GM21825 (cell line): ENCODE results near the gene ZGLP1.

ENCODE experiments used
- ATAC-seq: cut with Tn5 transposase; IDR thresholded peaks from one replicate; pipeline ENCODE4 v1.9.1; 2021; ENCODE audit warnings: mild to moderate bottlenecking, moderate library complexity; ENCODE audit not compliant: unreplicated experiment

The ZGLP1 gene

DNA sequence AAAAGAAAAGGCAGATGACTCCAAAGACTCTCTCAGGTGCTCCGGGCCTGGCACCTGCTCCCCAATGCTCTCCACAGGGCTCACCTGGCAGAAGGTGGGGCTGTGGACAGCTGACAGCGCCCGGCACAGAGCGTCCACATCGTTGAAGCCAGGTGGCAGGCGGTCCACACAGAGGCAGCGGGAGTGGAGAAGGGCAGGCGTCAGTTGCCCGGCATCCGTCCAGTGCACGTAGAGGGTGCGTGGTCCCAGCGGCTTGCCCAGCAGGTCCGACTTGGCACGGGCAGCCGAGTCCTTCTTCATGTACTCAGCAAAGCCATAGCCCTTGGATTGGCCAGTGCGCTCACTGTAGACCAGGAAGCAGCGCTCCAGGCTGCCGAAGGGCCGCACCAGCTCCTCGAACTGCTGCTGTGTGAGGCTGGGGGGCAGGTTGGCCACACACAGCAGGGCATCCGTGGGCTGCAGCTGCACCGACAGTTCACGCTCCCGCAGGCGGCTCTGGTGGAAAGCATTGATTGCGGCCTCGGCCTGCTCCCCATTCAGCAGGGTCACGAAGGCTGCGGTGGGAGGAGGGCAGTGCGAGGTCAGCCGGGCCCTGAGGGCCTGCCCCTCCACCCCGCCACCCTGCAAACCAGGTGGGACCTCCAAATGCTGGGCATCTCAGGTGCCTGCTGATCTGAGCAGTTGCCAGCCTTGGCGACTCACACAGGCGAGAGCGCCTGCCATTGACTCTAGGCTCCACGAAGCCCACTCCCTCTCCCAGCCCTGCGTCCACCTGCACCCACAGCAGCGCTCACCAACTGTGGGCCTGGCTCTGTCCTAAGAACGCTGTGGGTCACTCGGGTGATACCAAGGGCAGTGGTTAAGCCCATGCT lies 19.2 kb upstream of the ZGLP1 start:
- ATAC-seq, result no peak

DNA sequence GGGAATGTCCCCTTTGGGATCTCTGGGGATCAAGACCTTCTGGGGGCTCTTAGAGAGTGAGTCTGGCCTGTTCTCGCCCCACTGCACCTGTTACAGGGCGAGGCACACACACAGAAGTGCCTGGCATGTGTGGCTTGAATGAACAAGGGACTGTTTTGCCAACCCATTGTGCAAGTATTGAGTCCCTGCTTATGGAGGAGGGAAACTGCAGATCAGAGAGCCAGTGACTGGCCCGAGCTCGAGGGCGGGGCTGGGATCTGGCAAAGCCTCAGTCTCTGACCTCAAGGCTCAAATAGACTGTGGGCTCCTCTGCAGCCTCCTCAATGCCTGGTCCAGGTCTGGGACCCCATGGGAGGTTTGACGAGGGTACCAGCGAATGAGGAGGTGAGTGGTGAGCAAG lies 18.2 kb upstream of the ZGLP1 start:
- no peak for ATAC-seq

GRCh38 chr19:10325732-10326131 lies 16.1 kb upstream of the ZGLP1 start:
- no peak for ATAC-seq

DNA sequence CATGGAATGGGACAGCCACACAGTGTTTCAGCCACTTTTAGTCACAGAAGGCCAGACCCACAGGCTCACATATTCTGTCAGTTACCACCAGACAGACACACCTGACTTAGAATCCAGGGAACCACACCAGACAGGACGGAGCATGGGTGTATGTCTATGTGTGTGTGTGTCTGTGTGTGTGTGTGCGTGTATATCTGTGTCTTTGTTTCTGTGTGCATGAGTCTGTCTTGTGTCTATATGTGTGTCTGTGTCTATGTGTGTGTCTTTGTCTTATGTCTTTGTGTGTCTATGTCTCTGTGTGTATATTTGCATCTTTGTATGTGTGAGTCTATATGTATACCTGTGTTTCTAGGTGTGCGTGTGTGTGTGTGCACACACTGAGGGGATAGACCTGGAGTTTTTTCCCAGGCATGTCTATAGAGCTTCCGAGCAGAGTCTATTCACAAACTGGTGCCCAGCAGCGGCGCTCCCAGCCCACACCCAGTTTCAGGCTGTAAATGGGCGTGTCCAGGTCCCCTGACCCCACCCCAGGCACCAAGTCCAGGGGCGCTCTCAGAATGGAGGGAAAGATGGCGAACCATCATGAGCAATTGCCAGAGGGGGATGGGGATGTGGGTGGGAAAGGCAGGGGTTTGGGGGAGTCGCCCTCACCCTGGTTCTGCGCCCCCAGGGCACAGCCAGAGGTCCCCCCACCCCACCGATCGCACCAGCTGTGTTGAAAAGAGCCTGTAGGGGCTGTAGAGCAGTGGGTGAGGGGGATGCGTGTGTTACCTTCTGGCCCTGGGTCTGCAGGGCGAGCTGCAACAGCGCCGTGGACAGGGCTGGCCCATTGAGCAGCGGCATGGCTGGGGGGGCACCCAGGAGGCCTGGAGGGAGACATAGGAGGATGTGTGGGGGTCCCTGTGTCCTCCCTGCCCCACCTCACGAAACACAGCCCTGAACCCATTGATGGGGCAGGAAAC lies 12.5 kb upstream of the ZGLP1 start:
- ATAC-seq, result no peak

GRCh38 chr19:10321417-10321797 lies 11.8 kb upstream of the ZGLP1 start:
- no peak for ATAC-seq

DNA sequence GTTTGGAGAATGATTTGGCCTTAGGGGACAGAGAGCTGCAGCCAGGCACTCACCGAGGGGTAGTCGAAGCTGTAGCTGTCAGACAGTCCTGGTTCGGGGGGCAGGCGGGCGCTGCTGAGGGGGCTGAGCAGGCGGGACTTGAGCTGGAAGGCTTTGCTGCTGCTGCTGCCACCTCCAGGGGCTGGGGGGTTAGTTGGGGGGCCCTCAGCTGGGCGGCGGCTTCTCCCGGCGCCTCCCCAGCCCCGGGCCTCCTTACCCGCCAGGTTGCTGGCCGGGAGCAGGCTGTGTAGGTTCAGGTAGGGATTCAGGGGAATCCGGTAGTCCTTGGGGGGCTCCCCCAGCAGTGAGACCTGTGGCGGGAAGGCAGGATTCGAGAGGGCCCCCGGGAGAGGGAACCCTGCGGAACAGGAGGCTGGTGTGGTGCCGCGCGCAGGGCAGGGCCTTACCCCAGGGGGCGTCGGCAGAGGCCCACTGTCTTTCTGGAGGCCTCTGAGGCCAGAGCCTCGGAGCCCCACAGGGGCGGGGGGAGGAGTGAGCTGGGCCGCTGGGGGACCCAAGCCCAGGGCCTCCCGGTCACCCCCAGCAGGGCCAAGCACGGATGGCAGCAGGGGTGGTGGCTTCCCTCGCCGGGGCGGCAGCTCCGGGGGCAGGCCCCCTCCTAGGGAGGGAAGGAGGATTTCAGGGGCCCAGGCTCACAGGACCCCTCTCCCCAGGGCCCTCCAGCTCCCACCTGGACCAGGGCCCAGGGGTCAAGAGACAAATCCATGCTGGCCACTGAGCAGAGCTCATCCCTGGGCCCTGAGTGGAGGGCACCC lies 11.2 kb upstream of the ZGLP1 start:
- no peak for ATAC-seq

GRCh38 chr19:10318807-10319682 lies 9.4 kb upstream of the ZGLP1 start:
- no peak for ATAC-seq

GRCh38 chr19:10317857-10318462 lies 8.3 kb upstream of the ZGLP1 start:
- ATAC-seq, result no peak

DNA sequence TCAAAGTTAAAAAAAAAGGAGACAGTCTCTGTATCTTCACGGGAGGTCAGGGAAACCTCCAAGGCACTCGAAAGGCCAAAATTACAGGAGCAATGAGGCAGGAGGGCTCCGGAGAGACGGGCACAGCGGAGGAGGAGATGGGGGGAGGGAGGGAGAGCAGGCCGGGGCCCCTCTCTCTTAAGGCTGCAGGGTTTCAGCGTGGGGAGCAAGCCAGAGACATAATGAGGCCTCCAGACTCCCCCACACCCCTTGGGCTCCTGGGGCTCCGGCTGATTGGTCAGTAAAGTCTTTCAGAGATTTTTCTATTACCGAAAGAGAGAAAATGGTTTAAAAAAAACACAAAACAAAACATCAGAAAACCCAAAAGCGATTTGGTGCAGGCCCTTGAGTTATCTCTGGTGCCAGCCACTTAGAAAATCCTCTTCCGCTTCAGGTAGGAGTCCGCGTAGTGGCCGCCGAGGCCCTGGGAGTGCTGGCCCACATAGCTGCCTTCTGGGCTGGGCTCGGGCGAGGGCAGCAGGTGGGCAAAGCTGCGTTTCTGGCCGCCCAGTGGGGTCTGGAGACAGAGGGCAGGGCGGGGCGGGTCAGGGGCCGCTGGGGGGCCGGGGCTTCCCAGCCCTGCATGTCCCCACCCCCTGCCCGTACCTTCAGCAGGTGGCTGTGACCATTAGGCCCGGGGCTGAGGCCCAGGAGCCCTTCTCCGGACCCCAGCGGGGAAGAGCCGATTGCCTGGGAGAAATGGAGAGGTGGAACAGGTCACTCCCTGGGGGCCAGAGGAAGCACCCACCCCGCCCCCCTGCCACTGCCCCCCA lies 7.6 kb upstream of the ZGLP1 start:
- ATAC-seq, result no peak

DNA sequence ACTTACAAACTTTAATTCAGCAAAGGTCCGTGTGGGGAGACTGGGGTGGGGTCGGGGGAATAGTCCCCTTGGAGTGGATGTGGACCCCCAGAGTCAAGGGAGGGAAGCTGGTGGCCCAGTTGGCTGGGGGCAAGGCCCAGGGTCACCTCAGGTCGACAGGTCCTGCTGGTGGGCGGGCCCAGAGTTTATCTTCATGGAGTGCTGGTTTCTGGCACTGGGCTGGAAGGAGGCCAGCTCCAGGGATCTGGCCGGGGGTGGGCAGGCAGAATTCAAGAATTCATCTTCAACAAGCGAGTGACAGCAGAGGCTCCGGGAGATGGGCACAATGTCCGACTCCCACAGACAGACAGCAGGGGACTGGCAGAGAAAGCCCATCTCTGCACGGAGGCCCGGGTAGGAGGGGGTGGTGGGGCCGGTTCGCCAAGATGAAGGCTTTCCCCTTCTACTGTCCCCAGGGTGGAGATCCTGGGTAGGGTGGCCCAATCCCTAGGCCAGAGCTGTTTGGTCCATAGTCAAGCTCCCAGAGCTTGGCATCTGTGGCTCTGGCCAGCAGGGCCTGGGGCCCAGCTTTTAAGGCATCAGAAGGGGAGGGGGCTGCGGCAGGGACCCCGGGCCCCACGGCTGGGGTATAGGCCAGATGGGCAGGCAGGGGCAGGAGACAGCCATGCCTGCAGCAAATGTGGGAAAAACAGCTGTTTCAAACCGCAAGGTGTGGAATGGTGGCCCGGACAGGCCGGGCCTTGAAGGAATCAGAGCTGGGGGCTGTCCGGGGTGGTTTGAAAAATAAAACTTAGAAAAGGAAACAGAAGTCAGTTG lies 6.8 kb upstream of the ZGLP1 start:
- peak; percentile 19 for ATAC-seq

- ATAC-seq, result peak; percentile 75
Observed at GRCh38 chr19:10315335-10316214, 6.0 kb upstream of the ZGLP1 start, which contains the start of gene FDX2. FDX2 (minus strand) TSS chr19:10316015; CDS start chr19:10315996, 19 bp downstream.

DNA sequence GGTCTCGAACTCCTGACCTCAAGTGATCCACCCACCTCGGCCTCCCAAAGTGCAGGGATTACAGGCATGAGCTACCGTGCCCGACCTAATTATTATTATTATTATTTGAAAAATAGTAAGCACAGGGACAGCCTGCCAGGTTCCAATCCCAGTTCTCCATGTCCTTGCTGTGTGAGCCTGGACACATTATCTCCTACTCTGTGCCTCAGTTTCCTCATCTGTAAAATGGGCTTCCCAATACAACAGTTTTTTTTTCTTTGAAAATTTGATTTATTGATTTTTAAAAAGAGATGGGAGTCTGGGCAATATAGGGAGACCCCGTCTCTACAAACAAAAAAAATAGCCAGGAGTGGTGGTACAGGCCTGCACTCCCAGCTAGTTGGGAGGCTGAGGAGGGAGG lies 3.3 kb downstream of the ZGLP1 start:
- ATAC-seq, result no peak

DNA sequence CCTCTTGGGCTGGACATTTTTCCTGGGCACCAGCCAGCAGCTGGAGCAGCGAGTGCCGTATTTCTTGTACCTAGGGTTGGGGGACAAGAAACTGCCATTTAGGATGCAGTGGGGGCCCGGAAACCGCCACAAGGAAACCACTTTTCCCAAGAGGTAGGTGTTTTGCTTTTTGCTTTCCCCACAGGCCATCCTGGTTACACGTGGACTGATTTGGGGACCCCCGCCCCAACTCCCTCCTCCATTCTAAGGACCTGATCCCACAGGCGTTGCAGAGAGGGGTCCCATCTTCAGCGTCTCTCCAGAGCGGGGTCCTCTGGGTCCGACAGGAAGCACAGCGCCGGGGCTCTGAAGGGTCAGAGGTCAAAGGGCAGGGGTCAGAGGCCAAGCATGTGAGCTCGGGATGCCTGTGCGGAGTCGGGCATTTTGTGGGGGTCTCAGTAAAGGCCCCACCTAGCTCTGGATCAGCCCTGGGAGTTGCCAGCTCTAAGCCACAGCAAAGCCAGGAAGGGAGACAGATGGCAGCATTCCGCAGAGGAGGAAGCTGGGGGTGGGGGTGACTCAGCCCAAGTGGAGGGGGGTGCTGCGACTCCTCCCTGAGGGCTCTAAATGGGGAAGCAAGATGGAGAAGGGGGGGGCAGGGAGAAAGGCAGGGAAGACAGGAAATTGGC lies 4.3 kb downstream of the ZGLP1 start:
- no peak for ATAC-seq

- no peak for ATAC-seq
Observed at GRCh38 chr19:10299545-10300458, 9.8 kb downstream of the ZGLP1 start.
